CD8-positive, alpha-beta memory T cell (primary cell): Measurements from ENCODE around the gene RBFA. TPM values are rescaled to one million over a fixed set of nuclear protein-coding genes. Genes with fewer than 3 reads are reported as not detected.
A peak's percentile ranks its signal among the peaks of the same experiment; 100 is the strongest.
"Not testable (repeated sequence)": the region's sequence is repeated elsewhere in the genome, so short reads cannot be mapped to it uniquely, and the experiment has no call there.

Experiments
- CTCF ChIA-PET: fragments of 350-600 bp; sonication (Branson Sonifier 250); formaldehyde crosslinking; loops from one replicate; lab custom pipeline; 2021; ENCODE audit warnings: antibody characterized with exemption; lab: Charles Lee
- POLR2A ChIA-PET: fragments of 350-600 bp; sonication (Branson Sonifier 250); formaldehyde crosslinking; loops from one replicate; lab custom pipeline; 2021; ENCODE audit warnings: antibody characterized with exemption; lab: Charles Lee
- DNase-seq, 5 donors: peaks; one replicate each; pipeline versions ENCODE4 v3.0.0 to v3.0.0-alpha.2; 2020 to 2022; ENCODE audit warnings: mixed read lengths in 1 of 5
- H3K27ac ChIP-seq: one replicate; pipeline ENCODE4 v1.7.0; 2013; ENCODE audit warnings: low read depth, mild to moderate bottlenecking, low read length, moderate library complexity
- H3K27me3 ChIP-seq: 2 replicates; pipeline ENCODE4 v1.7.0; 2013; ENCODE audit warnings: low read length, mild to moderate bottlenecking; ENCODE audit not compliant: insufficient read depth, poor library complexity, severe bottlenecking
- H3K36me3 ChIP-seq: 2 replicates; pipeline ENCODE4 v1.7.0; 2013; ENCODE audit warnings: mild to moderate bottlenecking, low read length, moderate library complexity; ENCODE audit not compliant: insufficient read depth
- H3K4me1 ChIP-seq: 2 replicates; pipeline ENCODE4 v1.7.0; 2013; ENCODE audit warnings: mild to moderate bottlenecking, low read length, moderate library complexity; ENCODE audit not compliant: insufficient read depth
- H3K4me3 ChIP-seq: 2 replicates; pipeline ENCODE4 v1.7.0; 2013; ENCODE audit warnings: mild to moderate bottlenecking, low read length
- H3K9me3 ChIP-seq: 2 replicates; pipeline ENCODE4 v1.7.0; 2013; ENCODE audit warnings: mild to moderate bottlenecking, low read length
- H3K27ac Mint-ChIP-seq, 8 donors: one replicate each; pipeline ENCODE4 v1.8.0; 2020 to 2021; ENCODE audit warnings: mixed read lengths in 8 of 8, mild to moderate bottlenecking in 6 of 8, inconsistent platforms in 3 of 8, moderate library complexity in 3 of 8
- H3K27me3 Mint-ChIP-seq, 2 donors: one replicate each; pipeline ENCODE4 v1.8.0; 2020 to 2021; ENCODE audit warnings: mixed read lengths in 2 of 2, mild to moderate bottlenecking in 1 of 2, moderate library complexity in 1 of 2
- H3K36me3 Mint-ChIP-seq, 3 donors: one replicate each; pipeline ENCODE4 v1.8.0; 2020 to 2021; ENCODE audit warnings: mixed read lengths in 3 of 3, inconsistent platforms in 1 of 3, mild to moderate bottlenecking in 1 of 3
- H3K4me1 Mint-ChIP-seq, 3 donors: one replicate each; pipeline ENCODE4 v1.8.0; 2020 to 2021; ENCODE audit warnings: mixed read lengths in 3 of 3, inconsistent platforms in 1 of 3, mild to moderate bottlenecking in 1 of 3
- H3K4me3 Mint-ChIP-seq, 7 donors: one replicate each; pipeline ENCODE4 v1.8.0; 2020 to 2021; ENCODE audit warnings: mixed read lengths in 7 of 7, mild to moderate bottlenecking in 6 of 7, moderate library complexity in 4 of 7, inconsistent platforms in 2 of 7
- H3K9me3 Mint-ChIP-seq, 5 donors: one replicate each; pipeline ENCODE4 v1.8.0; 2020 to 2022; ENCODE audit warnings: mixed read lengths in 5 of 5, mild to moderate bottlenecking in 3 of 5, moderate library complexity in 2 of 5, inconsistent platforms in 1 of 5
- polyA plus RNA-seq: library from polyadenylated mRNA; unstranded; fragments of 300-500 nt; fragmentation: Illumina TruSeq; gene quantifications from one replicate; pipeline ENCODE4 v1.2.3, GENCODE V29; 2021
- total RNA-seq, 2 experiments: library from RNA; stranded (reverse); gene quantifications; one replicate each; pipeline ENCODE4 v1.2.3, GENCODE V29; 2021

The RBFA gene
- total and polyA plus RNA-seq, 3 experiments from 2014 or later = 10.0 to 40.6 (median 39.7) TPM

DNA sequence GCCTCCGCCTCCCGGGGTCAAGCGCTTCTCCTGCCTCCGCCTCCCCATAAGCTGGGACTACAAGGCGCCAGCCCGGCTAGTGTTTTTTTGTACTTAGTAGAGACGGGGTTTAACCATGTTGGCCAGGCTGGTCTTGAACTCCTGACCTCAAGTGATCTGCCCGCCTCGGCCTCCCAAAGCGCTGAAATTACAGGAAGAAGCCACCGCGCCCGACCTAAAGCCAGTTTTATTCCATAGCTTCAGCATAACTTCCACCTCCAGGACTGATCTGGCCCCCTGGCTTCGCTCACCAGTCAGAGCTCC lies 45.1 kb upstream of the RBFA start:
- H3K4me1 ChIP-seq = peaks cover 34% of the 10 kb centered on the region
- Mint-ChIP-seq H3K27me3 (peaks cover 0 to 2% of the 10 kb centered on the region in 2 donors), H3K36me3 (peaks cover 0 to 26% (median 2%) of the 10 kb centered on the region in 3 donors), H3K4me1 (peaks cover 37 to 43% (median 42%) of the 10 kb centered on the region in 3 donors), H3K9me3 (no peaks in the 10 kb centered on the region), H3K27ac (peak overlapping the region; percentile 81 to 99 (median 98)), H3K4me3 (peak overlapping the region; percentile 91 to 98 (median 93))
- ChIA-PET POLR2A (interaction anchor here (0.9 to 1.2 kb wide), 2 partner anchors 23 to 45 kb away, joined by 5 to 6 read pairs; partner anchors contain the start of gene RBFA), CTCF (no interaction called here)
- peak overlapping the region; percentile 96 for H3K27ac ChIP-seq
- no peaks in the 10 kb centered on the region for H3K9me3 ChIP-seq
- no peaks in the 10 kb centered on the region for H3K27me3 ChIP-seq
- H3K4me3 ChIP-seq = no peak overlapping the region
- peaks cover 10% of the 10 kb centered on the region for H3K36me3 ChIP-seq
- DNase-seq = no peak

DNA sequence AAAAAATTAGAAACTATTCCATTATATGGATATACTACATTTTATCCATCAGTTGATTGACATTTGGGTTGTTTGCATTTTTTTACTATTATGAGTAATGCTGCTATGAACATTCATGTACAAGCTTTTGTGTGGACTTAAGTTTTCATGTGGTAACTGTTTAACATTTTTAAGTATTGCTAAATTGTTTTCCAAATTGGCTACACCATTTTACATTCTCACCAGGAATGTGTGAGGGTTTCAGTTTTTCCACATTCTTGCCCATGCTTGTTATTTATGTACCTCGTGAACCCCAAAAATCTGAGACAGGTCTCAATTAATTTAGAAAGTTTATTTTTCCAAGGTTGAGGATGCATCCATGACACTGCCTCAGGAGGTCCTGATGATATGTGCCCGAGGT lies 42.7 kb upstream of the RBFA start:
- ChIA-PET POLR2A (no interaction called here), CTCF (no interaction called here)
- Mint-ChIP-seq H3K27ac (no peak overlapping the region), H3K4me3 (peak overlapping the region in 1 of 7 donors; percentile 98), H3K9me3 (no peaks in the 10 kb centered on the region), H3K4me1 (peaks cover 19 to 23% (median 19%) of the 10 kb centered on the region in 3 donors), H3K27me3 (peaks cover 0 to 2% of the 10 kb centered on the region in 2 donors), H3K36me3 (peaks cover 0 to 11% (median 4%) of the 10 kb centered on the region in 3 donors)
- no peaks in the 10 kb centered on the region for H3K9me3 ChIP-seq
- H3K36me3 ChIP-seq = no peaks in the 10 kb centered on the region
- H3K27me3 ChIP-seq = no peaks in the 10 kb centered on the region
- H3K4me3 ChIP-seq = no peak overlapping the region
- H3K27ac ChIP-seq = no peak overlapping the region
- peaks cover 19% of the 10 kb centered on the region for H3K4me1 ChIP-seq
- DNase-seq = no peak

DNA sequence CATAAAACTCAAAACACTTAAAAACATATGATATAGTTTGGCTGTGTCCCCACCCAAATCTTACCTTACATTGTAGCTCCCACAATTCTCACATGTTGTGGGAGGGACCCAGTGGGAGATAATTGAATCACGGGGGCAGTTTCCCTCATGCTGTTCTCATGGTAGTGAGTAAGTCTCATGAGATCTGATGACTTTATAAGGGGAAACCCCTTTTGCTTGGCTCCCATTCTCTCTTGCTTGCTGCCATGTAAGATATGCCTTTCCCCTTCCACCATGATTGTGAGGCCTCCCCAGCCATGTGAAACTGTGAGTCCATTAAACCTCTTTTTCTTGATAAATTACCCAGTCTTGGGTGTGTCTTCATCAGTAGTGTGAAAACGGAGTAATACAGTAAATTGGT lies 34.5 kb upstream of the RBFA start:
- H3K27ac Mint-ChIP-seq, H3K9me3 ChIP-seq, CTCF ChIA-PET, H3K27me3 Mint-ChIP-seq, H3K4me1 ChIP-seq, H3K27ac ChIP-seq, H3K27me3 ChIP-seq, H3K4me1 Mint-ChIP-seq, H3K4me3 Mint-ChIP-seq, DNase-seq, H3K4me3 ChIP-seq, H3K36me3 ChIP-seq, POLR2A ChIA-PET: not testable (repeated sequence)
- Mint-ChIP-seq H3K9me3 (peaks cover 2 to 18% (median 10%) of the 10 kb centered on the region in 5 donors), H3K36me3 (peaks cover 0 to 15% (median 3%) of the 10 kb centered on the region in 3 donors)

DNA sequence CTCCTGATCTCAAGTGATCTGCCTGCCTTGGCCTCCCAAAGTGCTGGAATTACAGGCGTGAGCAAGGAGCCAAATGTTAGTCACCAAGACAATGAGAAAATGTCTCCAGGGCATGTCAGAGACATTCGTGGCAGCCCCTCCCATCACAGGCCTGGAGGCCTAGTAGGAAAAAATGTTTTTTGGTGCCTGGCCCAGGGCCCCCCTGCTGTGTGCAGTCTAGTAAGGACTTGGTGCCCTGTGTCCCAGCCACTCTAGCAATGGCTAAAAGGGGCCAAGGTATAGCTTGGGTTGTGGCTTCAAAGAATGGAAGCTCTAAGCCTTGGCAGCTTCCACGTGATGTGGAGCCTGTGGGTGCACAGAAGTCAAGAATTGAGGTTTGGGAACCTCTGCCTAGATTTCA lies 33.4 kb upstream of the RBFA start:
- Mint-ChIP-seq H3K27me3 (peaks cover 0 to 5% of the 10 kb centered on the region in 2 donors), H3K27ac (no peak overlapping the region), H3K9me3 (peaks cover 4 to 20% (median 12%) of the 10 kb centered on the region in 5 donors), H3K4me1 (no peaks in the 10 kb centered on the region), H3K4me3 (no peak overlapping the region), H3K36me3 (peaks cover 0 to 15% (median 3%) of the 10 kb centered on the region in 3 donors)
- no peaks in the 10 kb centered on the region for H3K4me1 ChIP-seq
- ChIA-PET CTCF (no interaction called here), POLR2A (no interaction called here)
- DNase-seq = no peak
- no peak overlapping the region for H3K4me3 ChIP-seq
- H3K27me3 ChIP-seq = no peaks in the 10 kb centered on the region
- H3K9me3 ChIP-seq = no peaks in the 10 kb centered on the region
- no peak overlapping the region for H3K27ac ChIP-seq
- H3K36me3 ChIP-seq = no peaks in the 10 kb centered on the region

DNA sequence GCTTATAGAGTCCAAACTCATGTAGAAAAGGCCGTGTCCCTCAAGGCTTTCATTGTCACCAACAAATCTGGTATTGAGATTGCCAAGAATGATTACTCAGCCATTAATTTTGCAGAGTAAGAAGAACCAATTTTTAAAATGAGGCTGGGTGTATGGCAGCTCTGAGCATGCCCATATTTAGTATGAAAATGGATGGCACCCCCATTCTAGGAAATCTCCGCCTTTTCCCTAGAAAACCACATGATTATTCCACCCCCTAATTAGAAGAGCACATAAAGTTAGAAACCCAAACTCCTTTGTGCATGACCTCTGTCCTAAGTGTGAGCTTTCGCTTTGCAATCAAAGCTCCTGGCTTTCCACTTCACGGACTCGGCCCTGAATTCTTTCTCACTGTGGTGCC lies 31.8 kb upstream of the RBFA start:
- no peaks in the 10 kb centered on the region for H3K9me3 ChIP-seq
- no peaks in the 10 kb centered on the region for H3K4me1 Mint-ChIP-seq
- H3K4me3 ChIP-seq = no peak overlapping the region
- no peaks in the 10 kb centered on the region for H3K36me3 ChIP-seq
- H3K36me3 Mint-ChIP-seq = peaks cover 0 to 21% (median 3%) of the 10 kb centered on the region in 3 donors
- ChIA-PET CTCF (no interaction called here), POLR2A (no interaction called here)
- no peak for DNase-seq
- peaks cover 0 to 5% of the 10 kb centered on the region in 2 donors for H3K27me3 Mint-ChIP-seq
- no peak overlapping the region for H3K27ac Mint-ChIP-seq
- H3K27me3 ChIP-seq = no peaks in the 10 kb centered on the region
- peaks cover 4 to 29% (median 12%) of the 10 kb centered on the region in 5 donors for H3K9me3 Mint-ChIP-seq
- no peak overlapping the region for H3K27ac ChIP-seq
- no peaks in the 10 kb centered on the region for H3K4me1 ChIP-seq
- H3K4me3 Mint-ChIP-seq = no peak overlapping the region

DNA sequence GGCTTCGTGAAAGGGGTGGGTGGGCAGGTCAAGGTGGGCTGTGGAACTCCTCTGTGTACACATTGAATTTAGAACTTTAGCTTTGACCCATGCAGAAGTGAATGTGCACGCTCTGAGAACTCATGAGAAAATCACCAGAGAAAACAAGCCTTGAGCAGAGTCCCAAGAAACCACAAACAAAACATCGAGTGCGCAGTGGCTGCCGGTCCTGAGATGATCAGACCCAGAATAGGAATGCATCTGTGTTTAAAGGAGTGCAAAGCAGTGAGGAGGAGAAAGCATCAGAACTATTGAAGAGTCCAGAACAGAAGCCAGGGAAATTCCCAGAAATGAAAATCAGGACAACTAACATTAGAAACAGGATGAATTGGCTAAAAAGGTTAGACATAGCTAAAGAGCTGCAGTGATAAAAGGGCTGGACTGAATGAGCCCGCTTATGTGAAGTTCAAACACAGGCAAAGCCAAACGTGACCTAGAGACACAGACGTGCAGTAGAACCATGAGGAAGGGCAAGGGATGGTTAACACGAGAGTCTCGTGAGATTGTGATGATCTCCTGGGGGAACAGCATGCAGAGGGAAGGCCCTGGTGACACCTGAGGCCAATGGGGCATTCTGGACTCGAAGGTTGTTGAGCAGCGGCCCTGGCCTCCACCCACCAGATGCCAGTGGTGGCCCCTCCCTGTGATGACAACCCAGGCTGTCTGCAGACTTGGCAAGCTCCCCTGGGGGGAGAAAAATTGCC lies 29.5 kb upstream of the RBFA start:
- ChIA-PET CTCF (no interaction called here), POLR2A (no interaction called here)
- no peak for DNase-seq
- H3K36me3 ChIP-seq = no peaks in the 10 kb centered on the region
- peaks cover 0 to 8% of the 10 kb centered on the region in 2 donors for H3K27me3 Mint-ChIP-seq
- no peak overlapping the region for H3K4me3 ChIP-seq
- H3K27ac ChIP-seq = no peak overlapping the region
- no peaks in the 10 kb centered on the region for H3K27me3 ChIP-seq
- H3K4me1 ChIP-seq = no peaks in the 10 kb centered on the region
- peak overlapping the region in 1 of 7 donors; percentile 3 for H3K4me3 Mint-ChIP-seq
- peaks cover 7 to 35% (median 14%) of the 10 kb centered on the region in 5 donors for H3K9me3 Mint-ChIP-seq
- H3K27ac Mint-ChIP-seq = peak overlapping the region in 1 of 8 donors; percentile 83
- no peaks in the 10 kb centered on the region for H3K4me1 Mint-ChIP-seq
- H3K36me3 Mint-ChIP-seq = peaks cover 4 to 35% (median 4%) of the 10 kb centered on the region in 3 donors
- no peaks in the 10 kb centered on the region for H3K9me3 ChIP-seq

DNA sequence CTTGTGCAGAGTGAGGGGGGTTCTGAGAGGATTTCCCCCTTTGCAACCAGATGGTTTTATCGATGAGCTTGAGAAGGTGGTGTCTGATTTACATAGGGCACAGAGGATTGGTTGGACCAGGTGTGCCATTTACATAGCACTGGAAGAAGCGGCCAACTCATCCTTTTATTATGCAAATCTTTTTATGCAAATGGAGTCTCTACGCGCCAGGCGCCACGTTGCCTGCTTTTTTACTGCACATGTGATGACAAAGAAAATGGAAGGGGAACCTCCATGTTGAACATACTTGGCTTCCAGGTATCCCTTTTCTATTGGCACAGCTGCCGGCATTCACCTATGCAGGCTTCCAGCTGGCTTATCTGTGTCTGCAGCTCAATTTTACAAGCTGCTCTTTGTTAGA lies 27.5 kb upstream of the RBFA start:
- H3K9me3 Mint-ChIP-seq = peaks cover 0 to 42% (median 8%) of the 10 kb centered on the region in 5 donors
- no peak overlapping the region for H3K4me3 Mint-ChIP-seq
- ChIA-PET POLR2A (no interaction called here), CTCF (no interaction called here)
- H3K27ac Mint-ChIP-seq = no peak overlapping the region
- DNase-seq = no peak
- no peaks in the 10 kb centered on the region for H3K9me3 ChIP-seq
- no peaks in the 10 kb centered on the region for H3K4me1 ChIP-seq
- no peaks in the 10 kb centered on the region for H3K36me3 ChIP-seq
- no peak overlapping the region for H3K27ac ChIP-seq
- peaks cover 1 to 45% (median 4%) of the 10 kb centered on the region in 3 donors for H3K36me3 Mint-ChIP-seq
- H3K4me3 ChIP-seq = no peak overlapping the region
- no peaks in the 10 kb centered on the region for H3K4me1 Mint-ChIP-seq
- no peaks in the 10 kb centered on the region for H3K27me3 ChIP-seq
- H3K27me3 Mint-ChIP-seq = peaks cover 0 to 8% of the 10 kb centered on the region in 2 donors

DNA sequence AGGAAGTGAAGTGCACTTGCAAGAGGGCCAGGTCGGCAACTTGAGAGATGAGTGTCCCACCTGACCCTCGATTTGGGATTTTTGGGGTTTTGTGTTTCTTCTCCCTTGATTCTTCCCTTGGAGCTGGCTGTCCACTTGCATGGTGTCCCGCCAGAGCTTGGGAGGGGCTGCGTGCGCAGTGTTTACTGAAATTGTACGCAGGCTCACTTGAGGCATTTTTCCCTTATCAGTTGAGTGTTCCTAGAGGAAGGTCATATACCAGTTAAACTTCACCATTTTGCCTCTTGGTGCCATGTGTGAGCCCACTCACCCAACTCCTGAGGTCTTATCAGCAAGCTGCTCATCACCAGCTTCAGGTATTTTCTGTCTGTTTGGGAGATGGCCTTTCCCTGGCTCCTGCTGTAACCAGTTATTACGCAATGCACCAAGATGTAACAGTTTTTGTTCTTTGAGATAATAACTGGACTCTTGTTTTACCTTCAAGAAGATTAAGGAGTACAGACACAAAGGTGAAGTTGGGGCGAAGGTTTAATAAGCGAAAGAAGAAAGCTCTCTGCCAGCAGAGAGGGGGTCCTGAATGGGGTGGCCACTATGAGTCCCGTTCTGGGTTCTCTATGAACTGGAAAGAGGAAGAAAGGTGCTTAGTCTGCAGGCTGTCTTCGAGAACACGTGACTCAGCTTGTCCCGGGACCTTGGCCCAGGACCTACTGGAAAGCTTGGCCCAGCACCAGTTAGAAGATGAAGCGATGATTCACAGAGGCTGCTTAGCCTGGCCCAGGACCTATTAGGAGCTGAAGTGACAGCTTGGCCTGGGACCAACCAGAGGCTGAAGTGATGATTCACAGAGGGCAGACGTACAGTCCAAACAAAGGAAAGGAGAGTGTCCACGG lies 24.3 kb upstream of the RBFA start:
- Histone ChIP-seq H3K9me3 (peaks cover 4% of the 10 kb centered on the region), H3K36me3 (no peaks in the 10 kb centered on the region), H3K27me3 (no peaks in the 10 kb centered on the region), H3K4me1 (no peaks in the 10 kb centered on the region), H3K4me3 (no peak overlapping the region), H3K27ac (no peak overlapping the region)
- Mint-ChIP-seq H3K27me3 (peaks cover 0 to 3% of the 10 kb centered on the region in 2 donors), H3K4me3 (no peak overlapping the region), H3K36me3 (peaks cover 1 to 53% (median 6%) of the 10 kb centered on the region in 3 donors), H3K27ac (no peak overlapping the region), H3K4me1 (no peaks in the 10 kb centered on the region), H3K9me3 (peaks cover 0 to 56% (median 19%) of the 10 kb centered on the region in 5 donors)
- CTCF ChIA-PET = no interaction called here
- no peak for DNase-seq
- POLR2A ChIA-PET = no interaction called here
